ENCODE data around the gene MCM5. TPM values are rescaled to one million over a fixed set of nuclear protein-coding genes. Genes with fewer than 3 reads are reported as not detected.
"Not testable (repeated sequence)": the region's sequence is repeated elsewhere in the genome, so short reads cannot be mapped to it uniquely, and the experiment has no call there.

Gene MCM5
- total RNA-seq, 1 donor from 2014 or later, result 11.9 TPM

DNA sequence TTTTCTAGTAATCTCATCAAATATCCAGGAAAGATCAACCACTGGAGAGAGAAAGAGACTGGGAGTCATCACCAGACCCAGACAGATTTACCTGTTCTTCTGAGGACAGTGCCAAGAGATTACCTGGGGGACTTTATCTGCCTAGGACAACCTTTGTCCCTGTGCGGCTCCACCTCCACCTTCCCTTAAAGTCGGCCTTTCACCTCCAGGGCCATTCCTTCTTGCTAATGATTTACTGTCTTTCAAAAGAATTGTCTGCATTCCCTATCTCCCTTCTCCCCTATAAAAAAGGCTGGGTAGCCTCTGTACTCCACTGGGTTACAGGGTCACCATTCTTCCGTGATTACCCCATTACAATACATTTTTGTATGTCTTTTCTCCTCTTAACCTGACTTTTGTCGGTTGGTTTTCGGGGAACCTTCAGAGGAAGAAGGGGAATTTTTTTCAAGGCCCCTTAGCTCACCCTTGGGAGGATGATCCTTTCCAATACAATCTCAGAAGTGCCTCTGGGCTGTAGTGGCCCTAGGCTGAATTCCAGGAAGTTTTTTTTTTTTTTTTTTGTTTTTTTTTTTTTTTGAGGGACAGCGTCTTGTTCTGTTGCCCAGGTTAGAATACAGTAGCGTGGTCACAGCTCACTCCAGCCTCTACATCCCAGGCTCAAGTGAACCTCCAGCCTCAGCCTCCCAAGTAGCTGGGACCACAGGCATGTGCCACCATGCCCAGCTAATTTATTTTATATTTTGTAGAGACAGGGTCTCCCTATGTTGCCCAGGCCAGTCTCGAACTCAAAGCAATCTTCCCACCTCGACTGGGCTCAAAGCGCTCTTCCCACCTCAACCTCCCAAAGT is 20.6 kb upstream of the MCM5 start:
- DNase-seq, result no peak

DNA sequence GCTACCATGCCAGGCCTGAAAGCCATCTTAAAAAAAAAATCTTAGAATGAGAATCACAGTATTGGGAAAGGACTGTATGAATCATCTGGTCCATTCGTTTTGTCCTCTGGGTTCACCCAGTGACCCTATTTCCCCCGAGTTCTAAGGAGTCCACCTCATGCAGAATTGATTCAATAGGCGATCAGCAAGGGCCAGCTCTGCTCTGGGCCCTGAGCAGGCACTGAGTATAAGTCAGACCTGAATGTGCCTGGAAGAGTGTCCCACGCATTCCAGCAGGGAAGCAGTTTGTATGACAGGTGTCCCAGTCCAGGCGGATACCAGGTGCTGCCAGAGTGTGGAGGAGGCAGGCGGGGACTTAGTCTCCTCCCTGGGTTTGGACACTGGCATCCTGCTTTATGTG is 19.9 kb upstream of the MCM5 start:
- DNase-seq, result no peak

DNA sequence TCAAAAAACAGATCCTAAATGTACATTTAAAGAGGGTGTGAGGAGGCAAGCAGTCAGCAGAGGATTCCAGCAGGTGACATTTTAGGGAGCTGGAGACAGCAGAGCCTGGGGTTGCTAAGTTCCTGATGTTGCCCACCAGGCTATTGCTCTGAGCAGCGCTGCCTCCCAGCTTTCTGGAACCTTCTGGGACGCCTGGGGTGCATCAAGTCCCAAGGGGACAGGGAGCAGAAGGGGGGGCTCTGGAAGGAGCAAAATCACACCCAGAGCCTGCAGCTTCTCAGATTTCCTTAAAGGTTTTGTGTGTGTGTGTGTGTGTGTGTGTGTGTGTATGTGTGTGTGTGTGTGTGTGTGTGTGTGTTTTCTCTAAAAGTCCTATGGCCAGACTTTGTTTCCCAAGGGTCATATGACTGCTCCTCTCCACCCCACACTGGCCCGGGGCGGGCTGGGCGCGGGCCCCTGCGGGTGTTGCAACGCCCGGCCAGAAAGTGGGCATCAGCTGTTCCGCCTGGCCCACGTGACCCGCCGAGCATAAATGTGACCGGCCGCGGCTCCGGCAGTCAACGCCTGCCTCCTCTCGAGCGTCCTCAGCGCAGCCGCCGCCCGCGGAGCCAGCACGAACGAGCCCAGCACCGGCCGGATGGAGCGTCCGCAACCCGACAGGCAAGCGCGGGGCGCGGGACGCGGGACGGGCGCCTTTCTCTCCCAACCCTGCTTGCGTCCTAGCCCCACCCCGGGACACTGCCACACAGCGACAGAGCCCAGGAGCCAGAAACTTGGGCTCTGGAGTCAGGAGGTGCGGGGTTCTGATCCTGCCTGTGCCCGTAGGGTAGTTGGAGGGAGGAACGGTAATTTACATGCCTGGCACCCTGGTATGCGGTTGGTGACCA is 19.2 kb upstream of the MCM5 start, which contains the start of gene HMOX1:
TSS of gene HMOX1 (plus strand) at position 560 of the 887 bp plus-strand sequence. CDS start at position 638, 78 bp downstream.
- peak; percentile 76 for DNase-seq

DNA sequence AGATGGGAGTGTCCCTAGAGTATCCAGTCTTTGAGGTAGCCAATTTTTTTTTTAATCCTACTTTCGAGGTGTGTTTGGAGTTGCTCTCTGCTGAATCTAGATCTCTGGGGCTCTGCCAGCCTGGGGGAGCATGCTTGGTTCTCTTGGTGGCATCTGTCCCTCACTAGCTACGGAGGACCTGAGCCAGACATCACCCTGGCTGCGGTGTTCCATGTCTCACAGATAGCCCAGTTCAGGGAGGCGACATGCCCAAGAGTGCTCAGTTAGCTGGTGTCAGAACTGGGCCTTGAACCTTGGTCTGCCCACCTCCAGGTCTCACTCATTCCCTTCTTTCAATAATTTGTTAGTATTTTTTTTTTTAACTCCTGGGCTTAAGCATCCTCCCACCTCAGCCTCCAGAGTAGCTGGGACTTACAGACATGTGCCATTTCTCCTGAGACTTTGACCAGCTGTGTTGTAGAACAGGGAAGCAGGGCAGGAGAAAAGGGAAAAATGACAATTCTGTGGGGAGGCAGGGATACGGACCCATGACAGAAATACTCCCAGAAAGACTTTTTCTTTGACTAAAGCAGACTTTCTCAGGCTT is 18.4 kb upstream of the MCM5 start:
- no peak for DNase-seq

DNA sequence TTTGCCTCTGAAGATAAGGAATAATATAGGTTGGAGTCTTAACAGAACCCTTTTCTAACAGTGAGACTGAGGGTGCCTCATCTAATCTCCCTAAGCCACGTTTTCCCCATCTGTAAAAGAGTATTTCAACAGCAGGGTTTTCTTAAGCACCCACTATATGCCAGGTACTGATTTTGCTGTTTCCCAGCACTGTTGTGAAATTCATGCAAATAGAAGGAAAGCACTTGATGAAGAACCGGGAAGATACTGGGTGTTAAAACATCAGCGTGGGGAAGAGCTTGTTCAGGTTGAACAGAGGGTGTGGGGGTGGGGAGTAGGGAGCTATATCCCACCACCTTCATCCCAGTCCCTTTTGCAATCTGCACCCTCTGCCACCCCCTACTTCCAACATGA is 16.3 kb upstream of the MCM5 start:
- DNase-seq, result no peak

DNA sequence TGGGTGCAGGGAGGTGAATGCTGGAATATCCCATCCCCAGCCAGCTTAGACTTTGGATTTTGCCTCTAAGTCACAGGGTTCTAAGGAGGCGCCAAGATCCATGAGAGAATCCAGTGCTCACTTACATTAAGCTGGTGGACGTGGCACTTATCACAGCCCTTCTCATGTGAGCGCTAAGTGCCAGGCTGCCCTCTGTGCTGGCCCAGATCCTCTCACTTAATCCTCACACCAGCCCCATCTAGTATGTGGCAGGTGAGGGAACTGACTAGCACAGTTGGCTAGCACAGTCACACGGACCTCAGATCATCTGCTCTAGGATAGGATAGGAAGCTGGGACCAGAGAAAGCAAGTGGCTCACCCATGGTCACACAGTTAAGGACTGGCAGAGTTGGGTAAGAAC is 15.4 kb upstream of the MCM5 start:
- no peak for DNase-seq

DNA sequence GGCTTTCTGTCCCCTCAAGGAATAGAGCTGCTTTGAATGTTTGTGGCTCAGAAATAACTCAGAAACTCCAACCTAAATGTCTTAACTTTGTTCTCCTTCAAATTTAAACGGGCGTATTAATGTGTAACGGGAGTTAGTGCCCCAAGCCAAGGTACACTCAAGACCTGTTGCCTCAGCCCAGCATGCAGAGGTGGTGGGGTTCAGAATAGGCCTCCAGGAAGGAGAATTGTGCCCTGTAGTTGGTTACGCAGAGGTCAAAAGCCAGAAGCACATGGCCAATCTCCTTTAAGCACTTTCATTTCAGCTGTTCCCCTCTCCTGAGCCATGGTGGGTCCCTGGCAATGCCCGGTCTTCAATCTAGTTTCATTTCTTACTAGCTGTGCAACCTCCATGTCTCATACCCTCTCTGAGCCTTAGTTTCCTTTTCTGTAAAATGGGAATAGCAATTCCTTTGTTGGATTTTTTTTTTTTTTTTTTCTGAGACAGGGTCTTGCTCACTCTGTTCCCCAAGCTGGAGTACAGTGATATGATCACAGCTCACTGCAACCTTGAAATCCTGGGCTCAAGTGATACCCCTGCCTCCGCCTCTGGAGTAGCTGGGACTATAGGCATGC is 14.9 kb upstream of the MCM5 start:
- DNase-seq, result no peak

DNA sequence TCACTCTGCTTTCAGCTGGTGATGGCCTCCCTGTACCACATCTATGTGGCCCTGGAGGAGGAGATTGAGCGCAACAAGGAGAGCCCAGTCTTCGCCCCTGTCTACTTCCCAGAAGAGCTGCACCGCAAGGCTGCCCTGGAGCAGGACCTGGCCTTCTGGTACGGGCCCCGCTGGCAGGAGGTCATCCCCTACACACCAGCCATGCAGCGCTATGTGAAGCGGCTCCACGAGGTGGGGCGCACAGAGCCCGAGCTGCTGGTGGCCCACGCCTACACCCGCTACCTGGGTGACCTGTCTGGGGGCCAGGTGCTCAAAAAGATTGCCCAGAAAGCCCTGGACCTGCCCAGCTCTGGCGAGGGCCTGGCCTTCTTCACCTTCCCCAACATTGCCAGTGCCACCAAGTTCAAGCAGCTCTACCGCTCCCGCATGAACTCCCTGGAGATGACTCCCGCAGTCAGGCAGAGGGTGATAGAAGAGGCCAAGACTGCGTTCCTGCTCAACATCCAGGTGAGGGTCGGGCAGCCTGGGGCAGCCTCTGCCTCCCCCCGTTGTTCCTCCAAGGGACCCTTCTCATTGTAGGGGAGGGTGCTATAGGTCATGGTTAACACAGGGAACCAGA is 13.2 kb upstream of the MCM5 start:
- DNase-seq, result no peak

DNA sequence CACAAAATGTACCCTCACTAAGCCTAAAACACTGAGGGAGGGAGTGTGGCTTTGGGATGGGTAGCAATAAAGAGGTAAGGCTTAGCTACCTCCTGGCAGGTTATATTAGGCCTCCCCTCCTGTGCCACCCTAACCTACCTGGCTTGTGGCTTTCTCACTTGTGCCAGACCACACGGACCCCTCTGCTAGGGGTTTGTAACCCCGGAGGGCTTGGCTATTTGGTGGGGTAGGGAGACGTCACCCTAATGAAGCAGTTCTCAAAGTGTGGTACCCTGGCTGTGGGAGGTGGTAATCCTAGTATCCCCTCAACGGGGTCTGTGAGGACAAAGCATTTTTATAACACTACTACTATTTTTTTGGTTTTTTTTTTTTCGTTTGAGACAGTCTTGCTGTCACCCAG is 9.0 kb upstream of the MCM5 start:
- DNase-seq, result no peak

DNA sequence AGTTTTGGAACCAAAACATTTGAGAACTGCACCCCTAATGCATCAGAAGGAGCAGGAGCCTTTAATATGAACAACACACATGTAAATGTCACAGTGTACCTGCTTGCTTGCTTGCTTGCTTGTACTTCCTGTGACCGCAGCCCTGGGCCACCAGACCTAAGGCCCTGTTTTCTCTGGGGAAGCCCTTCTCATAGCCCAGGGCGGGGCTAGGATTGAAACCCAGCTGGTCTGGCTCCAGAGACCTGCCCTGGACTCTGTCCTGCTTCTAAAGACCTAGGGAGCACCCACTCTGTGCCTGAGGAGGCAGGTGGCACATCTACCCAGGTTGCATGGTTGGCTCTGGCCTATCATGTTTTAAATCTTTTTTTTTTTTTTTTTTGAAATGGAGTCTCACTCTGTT is 7.6 kb upstream of the MCM5 start:
- DNase-seq, result no peak

DNA sequence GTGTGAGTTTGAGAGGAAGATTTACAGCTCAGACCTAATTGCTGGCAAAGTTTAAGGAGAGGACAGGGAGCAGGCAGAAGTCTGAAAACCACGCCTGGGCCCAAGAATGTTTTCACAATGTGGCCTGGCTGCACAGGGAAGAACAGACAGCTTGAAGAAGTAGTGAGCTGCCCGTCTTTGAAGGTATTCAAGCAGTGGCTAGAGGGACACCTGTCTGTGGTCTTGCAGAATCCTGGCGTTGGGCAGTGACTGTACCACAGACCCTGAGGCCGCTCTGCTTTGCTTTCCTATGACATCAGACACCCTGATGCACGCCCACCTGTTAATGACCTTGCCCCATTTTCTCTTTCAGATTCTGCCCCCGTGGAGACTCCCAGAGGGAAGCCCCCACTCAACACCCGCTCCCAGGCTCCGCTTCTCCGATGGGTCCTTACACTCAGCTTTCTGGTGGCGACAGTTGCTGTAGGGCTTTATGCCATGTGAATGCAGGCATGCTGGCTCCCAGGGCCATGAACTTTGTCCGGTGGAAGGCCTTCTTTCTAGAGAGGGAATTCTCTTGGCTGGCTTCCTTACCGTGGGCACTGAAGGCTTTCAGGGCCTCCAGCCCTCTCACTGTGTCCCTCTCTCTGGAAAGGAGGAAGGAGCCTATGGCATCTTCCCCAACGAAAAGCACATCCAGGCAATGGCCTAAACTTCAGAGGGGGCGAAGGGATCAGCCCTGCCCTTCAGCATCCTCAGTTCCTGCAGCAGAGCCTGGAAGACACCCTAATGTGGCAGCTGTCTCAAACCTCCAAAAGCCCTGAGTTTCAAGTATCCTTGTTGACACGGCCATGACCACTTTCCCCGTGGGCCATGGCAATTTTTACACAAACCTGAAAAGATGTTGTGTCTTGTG is 6.6 kb upstream of the MCM5 start:
- no peak for DNase-seq

DNA sequence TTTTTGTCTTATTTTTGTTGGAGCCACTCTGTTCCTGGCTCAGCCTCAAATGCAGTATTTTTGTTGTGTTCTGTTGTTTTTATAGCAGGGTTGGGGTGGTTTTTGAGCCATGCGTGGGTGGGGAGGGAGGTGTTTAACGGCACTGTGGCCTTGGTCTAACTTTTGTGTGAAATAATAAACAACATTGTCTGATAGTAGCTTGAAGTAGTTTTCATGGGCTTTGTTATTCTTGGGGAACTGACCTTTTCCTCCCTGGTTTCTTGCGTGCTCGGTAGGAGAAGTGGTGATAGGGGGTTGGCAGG is 6.0 kb upstream of the MCM5 start:
- no peak for DNase-seq

DNA sequence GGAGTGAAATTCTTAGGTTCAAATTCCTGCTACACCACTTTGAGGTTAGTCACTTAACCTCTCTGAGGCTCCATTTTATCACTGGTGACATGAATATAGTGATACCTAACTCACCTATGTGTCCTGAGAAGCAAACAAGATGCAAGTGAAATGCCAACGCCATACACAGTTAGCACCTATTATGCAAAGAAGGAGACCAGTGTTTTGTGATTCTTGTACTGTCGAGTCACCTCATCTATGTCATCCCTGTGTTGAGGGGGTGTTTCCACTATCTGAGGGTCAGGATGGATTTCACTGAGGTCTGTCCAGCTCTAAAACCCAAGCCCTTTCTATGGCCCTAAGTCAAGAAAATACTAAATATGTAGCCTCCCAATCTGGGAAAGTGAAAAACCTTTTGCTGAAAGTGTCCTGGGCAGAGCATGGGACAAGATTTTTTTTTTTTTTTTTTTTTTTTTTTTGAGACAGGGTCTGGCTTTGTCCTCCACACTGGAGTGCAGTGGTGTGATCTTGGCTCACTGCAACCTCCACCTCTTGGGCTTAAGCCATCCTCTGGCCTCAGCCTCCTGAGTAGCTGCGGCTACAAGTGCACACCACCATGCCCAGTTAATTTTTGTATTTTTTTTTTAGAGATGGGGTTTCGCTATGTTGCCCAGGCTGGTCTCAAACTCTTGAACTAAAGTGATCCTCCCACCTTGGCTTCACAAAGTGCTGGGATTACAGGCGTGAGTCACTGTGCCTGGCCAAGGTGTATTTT is 5.0 kb upstream of the MCM5 start:
- no peak for DNase-seq

DNA sequence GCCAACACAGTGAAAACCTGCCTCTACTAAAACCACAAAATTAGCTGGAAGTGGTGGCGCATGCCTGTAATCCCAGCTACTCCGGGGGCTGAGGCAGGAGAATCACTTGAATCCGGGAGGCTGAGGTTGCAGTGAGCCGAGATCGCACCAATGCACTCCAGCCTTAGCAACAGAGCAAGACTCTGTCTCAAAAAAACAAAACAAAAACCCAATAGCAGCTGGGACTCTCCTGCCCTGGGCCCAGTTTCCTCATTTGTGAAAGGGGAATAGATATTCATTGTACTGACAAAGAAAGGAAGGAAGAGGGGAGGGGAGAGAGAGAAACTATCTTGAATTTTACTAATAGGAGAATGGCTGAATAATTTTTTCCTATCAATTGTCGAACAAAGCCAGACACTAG is 3.3 kb upstream of the MCM5 start:
- DNase-seq, result not testable (repeated sequence)

DNA sequence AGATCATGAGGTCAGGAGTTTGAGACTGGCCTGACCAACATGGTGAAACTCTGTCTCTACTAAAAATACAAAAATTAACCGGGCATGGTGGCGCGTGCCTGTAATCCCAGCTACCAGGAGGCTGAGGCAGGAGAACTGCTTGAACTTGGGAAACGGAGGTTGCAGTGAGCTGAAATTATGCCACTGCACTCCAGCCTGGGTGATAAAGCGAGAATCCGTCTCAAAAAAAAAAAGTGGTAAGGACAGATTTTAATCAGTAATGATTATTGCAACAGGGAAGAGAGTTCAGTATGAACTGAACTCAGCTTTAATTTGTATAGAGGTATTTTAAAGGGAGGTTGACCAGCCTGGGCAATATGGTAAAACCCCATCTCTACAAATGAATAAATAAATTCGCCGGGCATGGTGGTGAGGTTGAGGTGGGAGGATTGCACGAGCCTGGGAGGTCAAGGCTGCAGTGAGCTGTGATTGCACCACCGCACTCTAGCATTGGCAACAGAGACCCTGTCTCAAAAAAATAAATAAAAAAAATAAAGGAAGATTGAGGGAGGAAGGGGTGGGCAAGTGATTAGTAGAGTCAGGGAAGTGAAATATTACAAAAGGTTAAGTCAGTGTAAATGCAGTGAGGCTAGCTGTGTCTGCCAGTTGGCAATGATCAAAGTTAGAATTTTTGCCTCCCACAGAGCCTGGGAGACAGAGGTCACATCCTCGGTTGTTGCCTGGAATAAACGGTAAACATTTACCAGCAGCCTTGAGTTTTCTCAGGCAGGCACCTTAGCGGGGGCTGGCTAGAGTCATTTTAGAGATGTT is 2.6 kb upstream of the MCM5 start:
- DNase-seq, result no peak

DNA sequence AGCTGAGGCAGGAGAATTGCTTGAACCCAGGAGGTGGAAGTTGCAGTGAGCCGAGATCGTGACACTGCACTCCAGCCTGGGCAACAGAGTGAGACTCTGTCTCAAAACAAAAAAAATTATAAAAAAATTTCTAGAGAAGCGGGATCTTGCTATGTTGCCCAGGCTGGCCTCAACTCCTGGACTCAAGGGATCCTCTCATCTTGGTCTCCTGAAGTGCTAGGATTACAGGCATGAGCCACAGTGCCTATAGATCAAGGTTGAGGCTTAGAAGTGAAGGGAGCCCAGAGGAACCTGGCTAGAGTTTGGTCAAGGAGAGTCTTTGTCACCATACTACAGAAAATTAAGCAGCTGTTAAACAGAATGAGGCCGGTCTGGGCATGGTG is 1.4 kb upstream of the MCM5 start:
- DNase-seq, result no peak

DNA sequence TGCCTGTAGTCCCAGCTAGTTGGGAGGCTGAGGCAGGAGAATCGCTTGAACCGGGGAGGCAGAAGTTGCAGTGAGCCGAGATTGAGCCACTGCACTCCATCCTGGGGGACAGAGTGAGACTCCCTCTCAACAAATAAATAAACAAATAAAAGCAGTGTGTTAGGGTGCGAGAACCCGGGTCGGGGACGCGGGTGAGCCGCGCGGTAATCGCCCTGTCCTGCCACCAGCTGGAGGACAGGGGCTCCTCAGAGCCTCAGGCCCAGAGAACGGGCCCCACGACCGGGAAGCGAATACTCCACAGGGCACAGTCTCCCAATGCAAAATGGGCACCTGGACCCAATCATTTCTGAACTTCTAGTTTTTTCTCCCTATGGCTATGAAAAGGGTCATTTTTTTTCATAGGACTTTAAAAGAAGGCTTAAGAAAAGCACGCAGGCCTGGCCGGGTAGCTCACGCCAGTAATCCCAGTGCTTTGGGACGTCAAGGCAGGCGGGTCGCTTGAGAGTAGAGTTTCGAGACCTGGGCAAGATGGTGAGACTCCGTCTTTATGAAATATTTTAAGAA is 744 bp upstream of the MCM5 start:
- DNase-seq, result no peak

DNA sequence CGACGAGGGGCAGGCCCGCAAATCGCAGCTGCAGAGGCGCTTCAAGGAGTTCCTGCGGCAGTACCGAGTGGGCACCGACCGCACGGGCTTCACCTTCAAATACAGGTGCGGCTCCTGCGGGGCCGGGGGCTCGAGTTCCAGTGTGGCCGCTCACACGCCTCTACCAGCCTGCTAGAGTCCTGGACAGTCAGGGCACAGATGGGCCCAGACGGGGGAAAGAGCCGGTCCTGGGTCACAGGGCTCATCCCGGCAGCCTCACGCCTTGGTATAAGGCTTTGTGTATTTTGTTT is 506 bp downstream of the MCM5 start:
- no peak for DNase-seq

DNA sequence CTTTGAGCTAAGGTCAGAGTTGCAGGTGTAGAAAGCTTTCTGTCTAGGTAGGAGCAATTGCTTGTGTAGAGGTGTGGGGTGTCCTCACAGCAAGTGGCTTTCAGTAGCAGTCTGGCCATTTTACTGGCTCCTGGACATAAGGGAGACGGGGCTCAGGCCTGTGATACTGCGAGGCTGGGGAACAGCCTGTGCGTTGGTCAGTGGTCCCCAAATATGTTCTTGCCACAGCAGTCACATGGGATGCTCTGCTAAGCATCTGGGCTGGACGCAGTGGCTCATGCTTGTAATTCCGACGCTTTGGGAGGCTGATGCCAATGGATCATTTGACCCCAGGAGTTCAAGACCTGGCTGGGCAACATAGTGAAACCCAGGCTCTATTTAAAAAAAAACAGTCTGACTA is 1.9 kb downstream of the MCM5 start:
- DNase-seq, result no peak

DNA sequence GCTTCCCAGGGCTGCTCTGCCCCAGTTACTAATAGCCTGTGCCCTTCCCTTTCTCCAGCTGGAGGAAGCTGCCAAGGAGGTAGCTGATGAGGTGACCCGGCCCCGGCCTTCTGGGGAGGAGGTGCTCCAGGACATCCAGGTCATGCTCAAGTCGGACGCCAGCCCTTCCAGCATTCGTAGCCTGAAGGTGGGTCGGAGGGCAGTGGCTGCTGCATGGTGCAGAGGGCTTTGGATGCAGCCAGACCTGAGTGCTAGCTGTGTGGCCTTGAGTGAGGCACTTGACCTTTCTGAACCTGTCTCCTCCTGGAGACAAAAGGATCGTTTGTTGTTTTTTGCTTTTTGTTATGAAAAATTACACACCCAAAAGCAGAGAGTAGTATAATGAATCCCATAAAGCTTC is 3.4 kb downstream of the MCM5 start:
- no peak for DNase-seq

Measured in occipital lobe (tissue), 2 donors.